CD4-positive, alpha-beta T cell treated with Interleukin-6 at 100 ng/mL for 8 hours (primary cell): ENCODE results near the gene HRH3.

Source experiments
- DNase-seq: peaks from one replicate; pipeline ENCODE4 v3.0.0-alpha.2; 2020; ENCODE audit warnings: mixed read lengths, low spot score

HRH3 gene

GRCh38 chr20:62174870-62175624 is 45.0 kb downstream of the HRH3 start:
- no peak for DNase-seq

- no peak for DNase-seq
Measured at GRCh38 chr20:62174021-62174804, 45.9 kb downstream of the HRH3 start.

- no peak for DNase-seq
Measured at GRCh38 chr20:62172666-62173065, 47.4 kb downstream of the HRH3 start.

GRCh38 chr20:62171245-62171644 is 48.8 kb downstream of the HRH3 start:
- no peak for DNase-seq

- no peak for DNase-seq
Measured at GRCh38 chr20:62170536-62170935, 49.5 kb downstream of the HRH3 start.

GRCh38 chr20:62168890-62169435 is 51.1 kb downstream of the HRH3 start:
- no peak for DNase-seq

- no peak for DNase-seq
Measured at GRCh38 chr20:62168061-62168460, 52.0 kb downstream of the HRH3 start.

- no peak for DNase-seq
Measured at GRCh38 chr20:62167474-62167873, 52.6 kb downstream of the HRH3 start.

GRCh38 chr20:62165762-62166399 is 54.2 kb downstream of the HRH3 start:
- DNase-seq: no peak
